Cerebellar nuclear complex (tissue), 1 donor: ENCODE measurements around the gene CTNNA2.

Experiments
- DNase-seq, 2 experiments: peaks; one replicate each; lab custom pipeline; 2025; lab: John Stamatoyannopoulos, UW

Gene CTNNA2

DNA sequence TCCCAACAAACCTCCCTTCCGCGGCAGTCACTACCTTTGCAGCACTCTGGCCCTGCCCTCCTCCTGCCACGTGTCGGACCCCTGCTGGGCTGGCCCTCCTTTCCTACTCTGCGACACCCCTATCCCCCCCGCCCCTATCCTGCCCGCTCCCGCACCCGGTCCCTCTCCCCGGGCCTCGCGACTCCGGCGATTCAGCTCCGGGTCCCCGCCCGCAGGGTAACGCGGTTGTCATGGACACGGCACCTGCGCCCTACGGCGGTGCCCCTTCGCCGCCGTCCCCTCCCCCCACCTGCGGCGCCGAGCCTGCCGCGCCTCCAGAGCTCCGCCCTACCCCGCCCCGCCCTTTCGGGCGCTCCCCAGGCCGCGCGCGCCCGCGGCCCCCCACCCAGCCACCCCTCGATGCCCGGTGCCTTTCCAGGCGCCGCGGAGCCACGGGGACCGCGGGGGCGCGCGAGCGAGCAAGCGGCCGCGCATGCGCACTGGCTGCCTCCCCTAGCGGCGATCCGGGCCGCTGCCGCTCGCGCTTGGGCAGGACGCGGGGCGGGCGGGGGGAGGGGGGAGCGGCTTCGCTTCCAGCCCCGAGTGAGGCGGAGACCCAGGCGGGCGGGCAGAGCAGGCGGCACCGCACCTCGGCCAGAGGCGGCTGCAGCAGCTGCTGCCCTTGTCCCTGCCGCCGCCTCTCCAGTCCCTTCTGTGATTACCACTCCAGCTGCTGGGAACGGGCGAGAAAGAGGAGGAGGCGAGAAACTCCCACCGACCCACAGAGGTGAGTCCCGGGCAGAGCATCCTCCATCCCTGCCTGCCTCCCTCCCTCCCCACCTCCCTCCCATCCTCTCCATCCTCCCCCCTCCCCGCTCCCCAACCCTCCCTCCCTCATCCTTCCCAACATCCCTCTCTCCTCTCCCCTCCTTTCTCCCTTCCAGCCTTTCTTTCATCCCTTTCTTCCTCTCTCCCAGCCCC is at the start of gene CTNNA2:
Gene CTNNA2 (plus strand): TSS at position 610 of the 960 bp plus-strand sequence.
- DNase-seq, result peak; percentile 43 to 59

DNA sequence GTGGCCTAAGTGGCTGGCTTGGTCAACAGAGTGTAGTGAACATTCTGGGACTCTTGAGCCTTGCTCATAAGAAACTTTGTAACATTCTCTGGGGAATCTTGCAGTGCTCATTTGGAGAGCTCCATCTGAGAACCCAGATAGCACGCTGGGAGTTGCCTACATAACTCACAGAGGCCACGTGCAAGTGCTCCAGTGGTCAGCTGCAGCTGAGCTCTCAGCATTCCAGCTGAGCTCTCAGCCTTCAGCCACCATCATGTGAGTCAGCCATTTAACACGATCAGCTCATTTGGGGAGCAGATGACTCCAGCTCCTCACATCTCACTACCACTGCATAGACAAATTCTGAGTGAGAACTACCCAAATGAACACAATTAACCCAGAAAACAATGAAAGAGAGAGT is 25.5 kb upstream of the CTNNA2 start:
- no peak for DNase-seq

DNA sequence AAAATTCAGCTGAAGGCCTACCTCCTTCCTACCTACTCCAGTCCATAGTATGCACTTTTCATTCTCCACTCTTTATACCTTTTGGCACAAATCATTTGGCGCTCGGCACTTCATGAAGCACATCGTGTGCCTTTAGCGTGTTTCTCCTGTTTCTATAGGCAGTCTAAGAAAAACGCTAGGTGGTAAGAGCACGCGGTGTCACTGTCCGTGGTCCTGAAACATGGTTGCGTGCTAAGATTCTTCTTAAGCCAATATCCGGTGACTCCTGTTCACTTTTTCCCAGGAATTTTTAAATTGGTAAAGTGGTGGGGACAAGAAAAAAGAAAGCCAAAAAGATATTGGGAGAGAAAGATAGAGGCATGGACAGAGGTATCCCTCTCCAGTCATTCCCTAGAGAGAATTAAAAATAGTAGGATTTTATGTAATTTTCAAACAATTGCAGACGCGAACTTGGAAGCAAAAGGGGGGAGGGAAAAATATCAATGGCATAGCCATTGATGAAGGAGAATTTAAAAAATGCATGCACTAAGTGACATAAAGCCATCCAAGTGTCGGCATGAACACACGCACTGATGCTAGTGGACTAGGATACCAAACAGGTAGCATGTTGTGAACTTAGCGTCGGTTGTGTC is 1.4 kb upstream of the CTNNA2 start:
- no peak for DNase-seq

DNA sequence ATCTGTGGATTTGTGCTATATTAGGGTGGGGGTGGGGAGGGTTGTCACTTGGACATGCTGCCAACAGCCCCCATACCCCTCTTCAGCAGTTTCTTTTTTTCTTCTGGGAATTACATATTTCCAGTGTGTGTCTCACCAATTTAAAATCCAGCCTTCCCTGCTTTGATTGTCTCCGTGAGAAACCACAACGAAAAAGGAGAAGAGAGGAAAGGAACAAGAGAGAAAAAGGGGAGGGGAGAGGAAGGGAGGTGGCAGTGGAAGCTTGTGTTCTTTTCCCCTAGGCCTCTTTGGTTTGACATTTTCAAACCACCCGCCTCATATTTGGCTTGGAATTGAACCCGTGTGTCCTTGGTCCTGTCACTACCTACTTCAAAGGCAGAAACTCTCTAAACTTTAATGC is 860 bp downstream of the CTNNA2 start:
- DNase-seq, result no peak

DNA sequence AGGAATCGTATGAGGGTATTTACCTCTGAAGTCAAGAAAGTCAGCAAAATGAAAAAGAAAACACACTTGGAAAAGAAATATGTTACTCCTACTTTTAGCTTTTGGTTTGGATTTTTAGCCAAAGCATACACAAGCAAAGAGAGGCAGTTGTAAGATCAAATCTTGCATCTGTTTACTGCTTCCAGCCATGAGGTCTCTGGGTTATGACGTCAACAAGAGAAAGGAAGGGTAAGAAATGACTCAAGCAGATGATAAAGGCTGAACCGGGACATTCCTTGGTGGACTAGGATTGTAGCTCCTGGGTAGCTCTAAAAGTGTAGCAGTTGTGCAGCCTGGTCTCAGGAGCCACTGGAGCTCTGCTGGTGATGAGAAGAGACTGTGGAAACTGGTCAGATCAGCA is 16.8 kb downstream of the CTNNA2 start:
- DNase-seq, result no peak

DNA sequence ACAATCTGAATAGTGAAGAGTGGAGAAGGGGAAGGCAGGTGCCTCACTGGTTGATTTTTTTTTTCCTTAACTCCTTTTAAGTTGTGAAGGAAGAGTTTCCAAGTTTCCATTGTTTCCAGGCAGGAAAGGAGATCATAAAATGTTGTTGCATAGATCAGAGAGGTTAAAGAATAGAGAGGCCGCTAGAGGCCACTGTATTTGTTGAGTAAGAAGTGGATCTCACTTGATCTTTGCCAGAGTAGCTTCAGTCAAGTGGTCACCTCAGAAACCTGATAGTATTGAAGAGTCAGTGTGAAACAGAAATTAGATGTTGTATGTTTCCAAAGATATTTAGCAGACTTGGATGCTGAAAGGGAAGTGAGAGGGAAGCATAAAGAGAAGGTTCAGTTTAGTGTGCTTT is 17.6 kb downstream of the CTNNA2 start:
- DNase-seq, result no peak

DNA sequence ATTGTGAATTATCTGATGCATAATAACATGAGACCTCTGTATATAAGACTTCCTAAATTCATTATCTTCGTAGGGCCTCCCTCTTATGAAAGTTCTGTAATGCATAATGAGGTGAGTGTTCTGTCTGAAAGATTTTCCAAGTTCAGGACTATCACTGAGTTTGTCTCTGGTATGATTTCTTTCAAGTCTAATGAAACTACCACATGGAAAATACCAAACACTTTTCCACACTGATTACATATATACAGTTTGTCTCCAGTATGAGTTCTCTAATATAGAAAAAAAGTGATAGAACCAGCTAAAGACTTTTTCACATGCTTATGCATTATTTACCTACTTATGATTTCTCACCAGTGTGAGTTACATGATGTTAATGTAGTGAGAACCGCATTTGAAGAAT is 34.7 kb downstream of the CTNNA2 start:
- DNase-seq, result no peak

DNA sequence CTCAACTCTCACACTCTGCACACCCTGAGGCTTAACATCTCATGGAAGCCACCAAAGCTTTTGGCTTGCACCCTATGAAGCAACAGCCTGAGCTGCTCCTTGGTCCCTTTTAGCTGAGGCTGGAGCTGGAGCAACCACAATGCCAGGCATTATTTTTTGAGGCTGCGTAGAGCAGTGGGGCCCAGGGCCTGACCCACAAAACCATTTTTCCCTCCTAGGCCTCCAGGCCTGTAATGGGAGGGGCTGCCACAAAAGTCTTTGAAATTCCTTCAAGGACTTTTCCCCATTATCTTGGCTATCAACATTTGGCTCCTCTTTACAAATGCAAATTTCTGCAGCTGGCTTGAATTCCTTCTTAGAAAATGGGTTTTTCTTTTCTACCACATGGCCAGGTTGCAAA is 39.8 kb downstream of the CTNNA2 start:
- DNase-seq, result no peak

DNA sequence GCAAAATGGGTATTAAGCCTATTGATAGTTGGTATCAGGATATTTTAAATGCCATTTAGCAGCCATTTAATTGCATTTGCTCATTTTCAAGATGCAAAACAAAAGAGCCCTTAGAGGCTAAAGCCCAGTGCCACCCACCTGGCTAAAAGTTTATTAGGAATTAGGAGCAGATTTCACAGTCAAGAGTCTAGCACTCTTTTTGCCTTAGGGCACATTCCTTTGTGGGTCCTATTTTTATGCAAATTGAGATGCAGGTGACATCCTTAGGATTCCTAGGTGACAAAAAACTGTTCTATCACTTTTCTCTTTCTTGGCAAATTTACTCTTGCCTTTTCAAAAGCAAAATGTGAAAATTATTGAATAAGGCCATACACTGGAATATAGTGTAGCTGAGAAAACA is 42.0 kb downstream of the CTNNA2 start:
- no peak for DNase-seq

DNA sequence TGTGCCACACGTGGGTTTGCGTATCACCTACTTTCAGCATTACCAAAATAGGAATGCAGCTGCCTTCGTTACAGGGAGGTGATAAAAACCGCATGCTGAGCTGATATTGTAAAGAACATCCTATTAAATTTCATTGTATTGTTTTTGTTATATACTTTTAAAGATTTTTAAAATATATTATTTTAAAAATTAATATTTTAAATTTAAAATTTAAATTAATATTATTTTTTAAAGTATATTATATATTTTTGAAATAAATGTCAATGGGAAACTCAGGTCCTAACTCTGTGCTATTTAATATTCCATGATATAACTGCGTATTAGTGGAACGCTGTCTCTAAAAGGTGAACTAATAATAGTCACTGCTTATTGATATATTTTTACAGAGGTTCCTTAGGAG is 51.2 kb downstream of the CTNNA2 start:
- no peak for DNase-seq

DNA sequence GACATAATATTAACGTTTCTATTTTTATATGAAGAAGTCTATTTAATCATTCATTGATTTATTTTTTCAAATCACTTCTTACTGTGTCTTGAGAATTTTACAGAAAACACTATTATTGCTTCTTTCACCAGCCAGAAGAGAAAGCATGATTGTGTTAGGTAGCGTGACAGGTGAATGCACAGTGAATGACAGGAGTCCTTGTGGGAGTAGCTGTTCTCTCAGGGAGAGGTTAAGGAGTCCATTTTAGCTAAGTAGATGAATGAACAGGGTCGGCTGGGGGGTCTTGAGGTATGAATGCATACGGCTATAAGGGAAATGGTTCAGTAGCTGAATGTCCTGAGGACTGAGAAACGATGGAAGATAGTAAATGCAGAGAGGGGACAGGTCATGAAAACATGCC is 56.2 kb downstream of the CTNNA2 start:
- no peak for DNase-seq

DNA sequence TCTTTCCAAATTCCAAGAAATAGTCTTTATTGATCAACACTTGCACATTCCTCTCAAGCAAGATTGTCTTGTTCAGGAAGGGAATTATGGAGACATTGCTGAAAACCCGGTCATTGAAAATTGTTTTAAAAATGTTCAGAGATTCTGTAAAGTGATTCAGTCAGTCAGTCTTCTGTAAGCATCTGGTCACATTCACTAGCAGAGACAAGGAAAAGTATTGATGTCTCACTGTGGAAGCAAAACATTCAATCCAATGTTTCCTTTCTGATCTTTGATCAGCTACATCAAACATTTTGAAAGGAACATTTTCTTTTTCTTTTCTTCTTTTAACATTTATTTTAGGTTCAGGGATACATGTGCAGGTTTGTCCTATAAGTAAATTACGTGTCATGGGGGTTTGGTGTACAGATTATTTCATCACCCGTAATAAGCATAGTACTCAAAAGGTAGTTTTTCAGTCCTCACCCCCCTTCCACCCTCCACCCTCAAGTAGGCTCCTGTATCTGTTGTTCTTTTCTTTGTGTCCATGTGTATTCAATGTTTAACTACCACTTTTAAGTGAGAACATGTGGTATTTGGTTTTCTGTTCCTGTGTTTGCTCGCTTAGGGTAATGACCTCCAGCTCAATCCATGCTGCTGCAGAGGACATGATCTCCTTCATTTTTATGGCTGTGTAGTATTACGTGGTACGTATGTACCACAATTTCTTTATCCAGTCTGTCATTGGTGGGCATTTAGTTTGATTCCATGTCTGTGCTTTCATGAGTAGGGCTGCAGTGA is 61.2 kb downstream of the CTNNA2 start:
- DNase-seq, result no peak

DNA sequence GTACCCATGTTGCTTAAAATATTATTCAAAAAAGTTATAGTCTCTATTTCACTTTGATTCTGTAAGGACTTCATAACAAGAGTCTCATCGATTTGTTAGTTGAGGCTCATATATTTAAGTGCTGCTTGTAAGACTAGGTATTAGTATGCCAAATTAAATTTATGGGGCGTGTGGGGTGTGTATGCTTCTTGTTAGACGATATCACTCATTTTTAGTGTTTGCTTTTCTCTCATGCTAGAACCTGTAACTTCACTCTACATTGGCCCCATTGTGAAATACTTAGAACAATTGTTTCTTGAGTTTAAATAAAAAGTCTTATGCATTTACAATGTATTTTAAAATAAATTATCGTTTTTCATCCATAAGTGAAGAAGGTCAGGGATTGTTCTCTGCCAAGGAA is 63.6 kb downstream of the CTNNA2 start:
- DNase-seq, result no peak

DNA sequence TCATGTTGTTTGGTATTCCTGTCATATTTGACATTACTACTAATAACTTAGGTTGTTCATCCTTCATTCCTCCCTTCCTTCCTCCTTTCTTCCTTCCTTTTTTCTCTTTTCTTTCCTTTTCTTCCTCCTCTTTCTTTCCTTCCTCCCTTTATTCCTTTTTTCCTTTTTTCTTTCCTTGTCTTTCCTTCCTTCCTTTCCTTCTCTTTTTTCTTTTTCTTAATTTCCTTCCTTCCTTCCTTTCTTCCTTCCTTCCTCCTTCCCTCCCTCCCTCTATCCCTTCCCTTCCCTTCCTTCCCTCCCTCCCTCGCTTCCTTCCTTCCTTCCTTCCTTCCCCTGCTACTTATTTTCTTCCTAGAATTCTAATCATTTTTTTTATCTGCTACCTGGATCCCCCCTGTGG is 66.1 kb downstream of the CTNNA2 start:
- no peak for DNase-seq

DNA sequence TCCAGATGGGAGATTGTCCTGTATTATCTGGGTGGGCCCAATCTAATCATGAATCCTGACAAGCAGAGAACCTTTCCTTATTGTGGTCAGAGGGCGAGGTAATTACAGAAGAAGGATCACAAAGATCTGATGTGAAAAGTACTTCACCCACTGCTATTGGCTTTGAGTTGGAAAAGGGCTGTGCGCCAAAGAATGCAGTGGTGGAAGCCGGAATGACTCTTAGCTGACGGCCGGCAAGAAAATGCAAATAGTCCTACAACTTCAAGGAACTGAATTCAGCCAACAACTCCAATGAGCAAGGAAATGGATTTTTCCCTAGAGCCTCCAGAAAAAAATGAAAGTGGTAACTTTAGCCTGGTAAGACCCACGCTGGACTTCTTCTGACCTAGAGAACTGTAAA is 67.3 kb downstream of the CTNNA2 start:
- DNase-seq, result no peak

DNA sequence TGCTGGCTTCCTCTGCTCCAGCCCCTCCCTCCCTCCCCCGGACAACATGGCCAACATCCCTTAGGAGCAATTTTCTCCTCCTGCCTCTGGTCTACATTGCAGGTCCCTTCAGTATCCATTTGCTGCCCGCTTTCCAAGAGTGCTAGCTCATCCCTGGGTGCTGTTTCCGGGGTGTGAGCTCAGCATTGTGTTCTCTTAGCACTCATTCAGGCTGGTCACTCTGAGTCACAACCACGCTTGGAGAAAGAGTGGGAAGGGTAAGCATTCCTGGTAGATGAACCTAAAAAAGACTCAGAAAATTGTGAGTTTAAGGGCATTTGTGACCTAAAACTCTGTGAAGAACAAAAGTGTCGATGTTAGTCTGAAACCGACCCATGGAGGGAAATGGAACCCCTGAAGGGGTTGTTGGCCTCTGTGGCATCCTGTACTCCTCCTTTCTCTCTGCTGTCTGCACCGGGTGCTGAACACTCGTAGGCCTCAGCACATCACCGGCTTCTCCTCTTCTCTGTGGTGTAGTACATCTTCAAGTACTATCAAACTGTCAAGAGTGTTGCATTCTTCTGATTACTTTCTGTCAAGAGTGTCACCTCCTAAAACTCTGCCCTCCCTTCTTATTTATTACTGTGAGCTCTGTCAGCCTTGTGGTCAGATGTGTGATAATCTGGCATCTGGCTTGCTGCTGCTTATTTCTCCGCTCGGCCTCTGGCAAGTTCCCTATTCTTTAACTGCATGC is 73.0 kb downstream of the CTNNA2 start:
- DNase-seq, result no peak

DNA sequence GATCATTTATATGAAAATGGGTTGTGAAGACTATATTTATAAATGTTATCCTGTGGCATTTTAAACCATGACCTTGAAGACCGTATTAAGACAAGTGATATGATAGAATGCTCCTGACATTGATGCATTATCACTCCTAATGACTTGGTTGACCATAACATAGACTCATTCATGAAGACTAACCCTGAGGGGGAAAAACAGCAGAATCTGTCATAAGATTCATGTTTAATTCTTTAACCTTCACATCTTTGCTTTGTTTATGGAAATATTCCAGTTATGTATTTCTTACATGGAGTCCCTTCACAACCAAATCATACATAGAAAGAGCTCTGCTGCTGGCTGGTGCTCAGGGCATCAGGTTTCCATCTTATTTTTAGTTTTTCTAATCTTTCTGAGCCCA is 78.4 kb downstream of the CTNNA2 start:
- DNase-seq, result no peak

DNA sequence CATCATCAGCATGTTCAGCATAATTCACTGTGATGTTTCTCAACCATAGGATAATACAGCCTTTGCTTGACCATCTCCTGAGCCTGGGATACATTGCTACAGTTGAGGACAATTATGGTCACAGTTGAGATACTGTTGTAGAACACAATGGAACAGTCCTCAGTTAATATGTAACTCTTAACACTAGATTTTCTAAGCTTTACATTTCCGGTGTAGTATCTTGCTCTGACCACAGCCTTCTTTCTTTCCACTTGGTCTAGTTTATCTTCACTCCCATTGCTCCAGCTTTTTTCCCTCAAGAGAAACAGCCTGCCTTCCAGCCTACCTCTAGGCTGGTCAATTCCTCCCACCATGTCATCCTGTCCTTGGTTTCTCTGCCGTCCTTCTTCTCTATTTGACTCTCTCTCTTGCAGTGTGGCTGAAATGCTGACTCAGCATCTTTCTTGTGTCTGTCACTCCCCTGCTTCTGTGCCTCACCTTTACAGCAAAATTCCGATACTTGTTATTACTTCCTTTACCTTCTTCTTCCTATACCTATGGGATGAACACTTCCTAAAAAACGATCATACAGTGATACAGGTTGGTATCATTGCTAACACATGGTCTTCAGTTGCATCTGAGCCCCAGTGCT is 80.5 kb downstream of the CTNNA2 start:
- DNase-seq, result no peak

DNA sequence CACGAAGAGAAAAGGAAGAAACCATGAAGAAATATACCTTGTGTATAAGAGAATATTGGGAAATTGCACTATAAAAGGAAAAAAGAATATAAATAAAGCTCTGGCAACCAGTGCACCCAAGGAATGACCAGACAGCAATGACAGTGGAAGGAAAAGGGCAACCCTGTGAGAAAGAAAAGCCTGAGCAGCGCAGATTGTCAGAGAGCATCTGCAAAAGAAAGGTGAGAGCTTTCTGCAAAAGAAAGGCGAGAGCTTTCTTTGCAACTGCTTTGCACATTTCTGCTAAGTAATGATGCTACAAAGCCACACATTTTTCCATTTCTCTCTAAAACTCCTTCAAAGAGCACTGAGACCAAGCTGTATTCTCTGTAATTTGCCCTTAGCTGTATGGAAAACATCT is 83.6 kb downstream of the CTNNA2 start:
- no peak for DNase-seq

DNA sequence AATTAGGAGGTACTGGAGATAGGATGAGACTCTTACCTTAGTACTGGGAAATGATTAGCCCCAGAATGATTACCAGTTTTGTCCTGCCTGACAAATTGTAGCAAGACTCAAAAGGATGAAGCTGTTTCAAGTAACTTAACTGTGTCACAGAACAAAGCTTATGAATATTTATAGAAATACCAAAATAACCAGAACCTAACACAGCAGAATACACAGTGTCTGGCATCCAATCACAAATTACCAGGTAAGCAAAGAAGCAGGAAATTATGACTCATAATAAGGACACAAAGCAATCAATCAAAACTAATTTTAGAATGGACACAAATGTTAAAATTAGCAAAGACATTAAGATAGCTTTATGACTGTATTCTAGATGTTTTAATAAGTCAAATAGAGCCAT is 91.9 kb downstream of the CTNNA2 start:
- DNase-seq, result no peak

DNA sequence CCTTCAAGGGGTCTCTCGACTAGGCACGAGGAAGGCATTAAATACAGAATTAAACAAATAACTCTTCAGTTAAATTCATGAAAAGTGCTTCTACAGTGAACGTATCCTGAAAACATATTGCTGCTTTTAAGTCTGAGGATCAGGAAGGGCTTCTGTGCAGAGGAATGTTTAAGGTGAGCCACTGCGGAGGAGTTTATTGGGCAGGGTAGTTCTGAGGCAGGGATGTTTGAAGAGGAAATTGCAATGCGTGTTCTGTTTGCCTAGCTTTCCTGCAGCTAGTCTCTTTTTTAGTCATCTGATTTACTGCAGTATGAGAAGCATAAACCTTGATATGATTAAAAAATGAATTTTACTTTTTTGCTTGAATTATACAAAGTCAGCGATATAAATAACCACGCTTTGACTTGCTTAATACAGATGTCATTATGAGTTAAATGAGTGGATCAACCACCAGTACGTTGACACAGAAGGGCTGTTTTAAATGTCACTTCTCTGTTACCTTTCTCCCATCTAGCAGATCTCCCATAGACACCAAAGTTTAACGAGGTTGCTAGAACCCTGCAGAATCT is 98.7 kb downstream of the CTNNA2 start:
- no peak for DNase-seq
